Measurements from ENCODE around the gene CEMIP2. TPM values are rescaled to one million over a fixed set of nuclear protein-coding genes. Genes with fewer than 3 reads are reported as not detected.
A peak's percentile ranks its signal among the peaks of the same experiment; 100 is the strongest.

Gene CEMIP2
- total and polyA plus RNA-seq, 10 of the 15 experiments (the other 5 are each of a cell fraction or from before 2014, with no cell fraction given) = 0.50 to 19.2 (median 1.2) TPM

DNA sequence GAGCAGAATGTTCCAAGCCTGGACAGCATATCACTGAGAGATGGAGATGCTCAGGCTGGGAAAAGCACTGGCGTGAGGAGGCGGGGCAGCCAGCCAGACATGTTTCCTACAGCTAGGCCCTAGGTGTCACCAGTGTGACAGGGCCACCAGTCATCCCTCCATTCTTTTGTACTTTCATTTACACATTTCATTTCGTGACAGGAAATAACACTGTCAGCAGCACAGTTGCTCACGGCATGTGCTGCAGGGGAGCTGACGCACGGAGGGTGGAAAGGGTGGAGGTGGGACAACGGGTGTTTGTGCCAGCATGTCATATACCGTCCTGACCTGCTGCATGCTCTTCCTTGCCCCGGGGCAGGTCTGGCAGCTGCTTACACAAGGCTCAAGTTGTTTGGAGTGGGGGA lies 14.8 kb upstream of the CEMIP2 start:
- 20% methylated on average over 9 of the region's 9 CpGs for WGBS (ENCODE audit: insufficient coverage, insufficient replicate concordance, low lambda C conversion rate, missing lambda C conversion rate)
- BruUV-seq (replicated peaks) = no TSS peak
- H3K9ac ChIP-seq (ENCODE audit: control insufficient read depth, insufficient read depth, low read length) = no peak overlapping the region
- ATAC-seq = peak; percentile 89
- peak overlapping the region; percentile 53 for H3K4me2 ChIP-seq (ENCODE audit: control insufficient read depth, insufficient read depth)
- H4K20me1 ChIP-seq (ENCODE audit: control insufficient read depth, insufficient read depth) = no peaks in the 10 kb centered on the region
- CTCF ChIA-PET = interaction anchor here (0.5 to 4.3 kb wide), 11 partner anchors 10 to 421 kb away, joined by 3 to 16 read pairs (median 4); partner anchors contain the start of gene CEMIP2
- SMC1A ChIA-PET (ENCODE audit: uncharacterized antibody, unreplicated experiment) = interaction anchor here (0.7 to 4.7 kb wide), 12 partner anchors 8 to 426 kb away, joined by 3 to 61 read pairs (median 5); no protein-coding TSS in a partner anchor
- H3K36me3 ChIP-seq (ENCODE audit: control insufficient read depth in 2 of 2, insufficient read depth in 2 of 2, low read length in 1 of 2) = no peaks in the 10 kb centered on the region
- RAD21 ChIA-PET (ENCODE audit: unreplicated experiment) = interaction anchor here (0.9 to 2.8 kb wide), 7 partner anchors 12 to 422 kb away, joined by 3 to 13 read pairs (median 5); no protein-coding TSS in a partner anchor
- H3K4me1 ChIP-seq (ENCODE audit: control insufficient read depth, insufficient read depth, low read length) = peaks cover 23% of the 10 kb centered on the region
- POLR2A ChIA-PET = no interaction called here
- H3K4me3 ChIP-seq = no peak overlapping the region; the same call in 1 of the 2 replicates
- no peaks in the 10 kb centered on the region for H3K27me3 ChIP-seq (replicated peaks in 1 of 2; ENCODE audit: control insufficient read depth in 2 of 2, insufficient read depth in 2 of 2, low read length in 1 of 2)
- intact Hi-C loops (cut with micrococcal nuclease; ENCODE audit: unreplicated experiment) (loop anchor here (5.0 kb wide), 1 partner anchor 34 kb away; no protein-coding TSS in a partner anchor), in situ Hi-C loops (cut with MboI) (no loop called here)
- no peaks in the 10 kb centered on the region for H3K79me2 ChIP-seq (ENCODE audit: control insufficient read depth, insufficient read depth, low read length)
- H2AFZ ChIP-seq (ENCODE audit: control insufficient read depth, low read depth, low read length) = peak overlapping the region; percentile 65
- DNase-seq (ENCODE audit: low read depth, low spot score) = no peak
- no peak for FAIRE-seq
- no peak overlapping the region for H3K27ac ChIP-seq (ENCODE audit: control insufficient read depth, insufficient read depth)
- no peaks in the 10 kb centered on the region for H3K9me3 ChIP-seq (replicated peaks; ENCODE audit: control insufficient read depth, insufficient read depth, low read length)
- TF ChIP-seq SP1 (IDR thresholded peaks at IDR 0.05; ENCODE audit: low read depth, low read length) (peak; percentile 56), FOXK2 (IDR thresholded peaks at IDR 0.05) (no peak), YBX1 (IDR thresholded peaks at IDR 0.05) (no peak), SMC3 (IDR thresholded peaks at IDR 0.05; ENCODE audit: borderline replicate concordance, low read length) (peak; percentile 21; the same call in 1 of the 2 replicates), ZBTB4 (CRISPR knock-in tag; IDR thresholded peaks at IDR 0.05) (no peak), CTCF (IDR thresholded peaks at IDR 0.05 in 2 of 3, conservative IDR thresholded peaks at IDR 0.05 in 1 of 3; ENCODE audit: control insufficient read depth in 2 of 3, extremely low read depth in 1 of 3, insufficient read depth in 1 of 3, low read depth in 3 of 3, low read length in 3 of 3) (peak in 2 of 3 experiments; percentile 35 to 37; a peak in 3 of 6 replicates), ETV6 (conservative IDR thresholded peaks at IDR 0.05 in 1 of 2, IDR thresholded peaks at IDR 0.05 in 1 of 2; ENCODE audit: borderline replicate concordance in 1 of 2, low read depth in 1 of 2) (0 out of 4 replicates have a peak, but pooled peaks of 1 of the 2 experiments have one; percentile 10), POU2F2 (IDR thresholded peaks at IDR 0.05; ENCODE audit: borderline replicate concordance, low read depth, low read length) (peak; percentile 56; the same call in 1 of the 3 replicates), RBBP5 (conservative IDR thresholded peaks at IDR 0.05) (no peak), CHD2 (IDR thresholded peaks at IDR 0.05; ENCODE audit: borderline replicate concordance, low read depth, low read length) (peak; percentile 79; the same call in 1 of the 2 replicates), CREM (IDR thresholded peaks at IDR 0.05; ENCODE audit: low read depth) (peak; percentile 53; the same call in 1 of the 2 replicates), BCL11A (IDR thresholded peaks at IDR 0.05; ENCODE audit: low read depth, low read length) (peak; percentile 55; the same call in 1 of the 2 replicates), MTA2 (IDR thresholded peaks at IDR 0.05; ENCODE audit: low read depth) (peak; percentile 68; the same call in 1 of the 2 replicates), ZNF622 (IDR thresholded peaks at IDR 0.05) (no peak)
- TF ChIP-seq, protein P1, sequence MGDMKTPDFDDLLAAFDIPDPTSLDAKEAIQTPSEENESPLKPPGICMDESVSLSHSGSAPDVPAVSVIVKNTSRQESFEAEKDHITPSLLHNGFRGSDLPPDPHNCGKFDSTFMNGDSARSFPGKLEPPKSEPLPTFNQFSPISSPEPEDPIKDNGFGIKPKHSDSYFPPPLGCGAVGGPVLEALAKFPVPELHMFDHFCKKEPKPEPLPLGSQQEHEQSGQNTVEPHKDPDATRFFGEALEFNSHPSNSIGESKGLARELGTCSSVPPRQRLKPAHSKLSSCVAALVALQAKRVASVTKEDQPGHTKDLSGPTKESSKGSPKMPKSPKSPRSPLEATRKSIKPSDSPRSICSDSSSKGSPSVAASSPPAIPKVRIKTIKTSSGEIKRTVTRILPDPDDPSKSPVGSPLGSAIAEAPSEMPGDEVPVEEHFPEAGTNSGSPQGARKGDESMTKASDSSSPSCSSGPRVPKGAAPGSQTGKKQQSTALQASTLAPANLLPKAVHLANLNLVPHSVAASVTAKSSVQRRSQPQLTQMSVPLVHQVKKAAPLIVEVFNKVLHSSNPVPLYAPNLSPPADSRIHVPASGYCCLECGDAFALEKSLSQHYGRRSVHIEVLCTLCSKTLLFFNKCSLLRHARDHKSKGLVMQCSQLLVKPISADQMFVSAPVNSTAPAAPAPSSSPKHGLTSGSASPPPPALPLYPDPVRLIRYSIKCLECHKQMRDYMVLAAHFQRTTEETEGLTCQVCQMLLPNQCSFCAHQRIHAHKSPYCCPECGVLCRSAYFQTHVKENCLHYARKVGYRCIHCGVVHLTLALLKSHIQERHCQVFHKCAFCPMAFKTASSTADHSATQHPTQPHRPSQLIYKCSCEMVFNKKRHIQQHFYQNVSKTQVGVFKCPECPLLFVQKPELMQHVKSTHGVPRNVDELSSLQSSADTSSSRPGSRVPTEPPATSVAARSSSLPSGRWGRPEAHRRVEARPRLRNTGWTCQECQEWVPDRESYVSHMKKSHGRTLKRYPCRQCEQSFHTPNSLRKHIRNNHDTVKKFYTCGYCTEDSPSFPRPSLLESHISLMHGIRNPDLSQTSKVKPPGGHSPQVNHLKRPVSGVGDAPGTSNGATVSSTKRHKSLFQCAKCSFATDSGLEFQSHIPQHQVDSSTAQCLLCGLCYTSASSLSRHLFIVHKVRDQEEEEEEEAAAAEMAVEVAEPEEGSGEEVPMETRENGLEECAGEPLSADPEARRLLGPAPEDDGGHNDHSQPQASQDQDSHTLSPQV (IDR thresholded peaks at IDR 0.05) = no peak

Data from GM12878 (cell line).